Measurements from ENCODE around the gene GPC6.

The GPC6 gene

DNA sequence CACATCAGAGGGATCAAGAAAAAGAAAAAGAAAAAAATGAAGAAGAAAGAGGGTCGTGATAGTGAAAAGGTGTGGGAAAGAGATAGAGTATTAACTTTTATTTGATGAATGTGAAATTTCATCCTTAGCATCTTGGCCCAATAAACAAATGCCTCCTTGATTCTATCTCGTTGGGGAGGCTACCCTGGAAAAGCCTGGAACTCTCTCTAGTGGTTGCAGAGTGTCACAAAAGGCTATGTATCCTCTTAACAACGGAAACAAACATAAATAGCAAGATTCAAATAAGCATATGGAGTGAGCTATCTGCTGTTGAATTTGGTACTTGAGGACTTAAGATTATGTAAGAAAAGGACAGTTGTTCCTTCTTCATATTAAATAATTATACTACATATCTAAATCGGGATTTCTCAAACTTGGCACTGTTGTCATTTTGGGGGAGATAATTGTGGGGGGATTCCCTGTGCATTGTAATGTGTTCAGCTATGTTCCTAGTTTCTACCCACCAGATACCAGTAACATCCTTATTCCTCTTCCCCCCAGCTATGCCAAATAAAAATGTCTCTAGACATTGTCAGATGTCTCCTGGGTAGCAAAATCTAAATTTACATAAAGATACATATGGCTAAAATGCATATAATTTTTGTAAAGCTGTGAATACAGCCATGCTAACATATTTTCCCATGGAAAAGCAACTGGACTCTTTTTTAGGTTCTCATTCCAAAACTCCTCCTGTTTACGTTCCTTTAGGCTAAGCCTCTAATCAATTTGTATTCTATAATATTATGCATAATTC is 695.7 kb downstream of the GPC6 start:
- no peak for DNase-seq (ENCODE audit: low read depth in 2 of 2)

- DNase-seq (ENCODE audit: low read depth in 2 of 2), result no peak
These were observed 699.4 kb downstream of the GPC6 start for GRCh38 chr13:93925990-93926389.

GRCh38 chr13:93926425-93926824 is 699.8 kb downstream of the GPC6 start:
- DNase-seq (ENCODE audit: low read depth in 2 of 2), result no peak

DNA sequence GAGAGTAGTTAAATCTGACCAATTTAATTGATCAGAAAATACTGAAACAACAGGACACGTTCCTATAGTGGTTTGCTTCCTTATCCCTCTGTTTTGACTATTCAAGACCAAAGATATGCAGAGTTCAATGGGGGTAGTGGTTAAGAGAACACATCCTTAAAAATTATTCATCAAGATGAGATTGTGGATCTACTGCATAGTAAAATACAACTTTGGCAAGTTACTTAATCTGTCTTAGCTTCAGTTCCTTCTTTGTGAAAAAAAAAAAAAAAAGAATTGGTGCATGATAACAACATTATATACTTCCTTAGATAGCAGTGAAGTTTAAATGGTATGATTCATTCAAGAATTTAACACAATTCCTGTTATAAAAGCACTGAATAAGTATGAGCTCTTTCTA is 700.8 kb downstream of the GPC6 start:
- no peak for DNase-seq (ENCODE audit: low read depth in 2 of 2)

DNA sequence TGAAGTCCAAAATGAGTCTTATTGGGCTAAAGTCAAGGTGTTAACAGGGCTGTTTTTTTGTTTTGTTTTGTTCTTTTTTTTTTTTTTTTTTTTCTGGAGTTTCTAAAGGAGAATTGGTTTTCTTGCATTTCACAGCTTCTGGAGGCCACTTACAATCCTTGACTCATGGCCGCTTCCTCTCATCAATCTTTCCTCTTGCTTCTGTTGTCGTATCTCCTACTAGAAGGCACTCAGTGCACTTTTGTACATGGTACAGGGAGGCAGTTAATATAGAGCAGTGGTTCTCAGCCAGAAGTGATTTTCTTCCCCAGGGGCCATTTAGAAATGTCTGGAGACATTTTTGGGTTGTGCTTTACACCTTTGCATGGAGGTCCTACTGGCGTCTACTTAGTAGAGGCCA is 706.3 kb downstream of the GPC6 start:
- DNase-seq (ENCODE audit: low read depth in 2 of 2), result no peak

DNA sequence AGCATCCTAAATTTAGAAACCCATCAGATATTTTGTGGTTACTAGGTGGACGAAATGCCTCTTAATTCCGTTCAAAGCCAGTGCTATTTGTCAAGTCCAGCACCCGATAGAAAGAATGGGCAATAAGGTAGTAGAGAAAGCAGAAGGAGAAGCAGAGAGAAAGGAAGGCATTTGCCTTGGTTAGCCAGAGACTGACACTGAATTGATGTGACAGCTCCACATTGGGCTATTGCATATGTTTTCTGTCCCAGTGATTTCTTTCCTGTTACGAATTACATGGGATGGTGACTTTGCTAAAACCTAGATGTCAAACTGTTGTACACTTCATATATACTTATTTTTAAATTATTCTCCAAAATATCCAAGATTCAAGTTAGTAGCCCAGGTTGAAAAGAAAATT is 710.3 kb downstream of the GPC6 start:
- DNase-seq (ENCODE audit: low read depth in 2 of 2), result no peak

DNA sequence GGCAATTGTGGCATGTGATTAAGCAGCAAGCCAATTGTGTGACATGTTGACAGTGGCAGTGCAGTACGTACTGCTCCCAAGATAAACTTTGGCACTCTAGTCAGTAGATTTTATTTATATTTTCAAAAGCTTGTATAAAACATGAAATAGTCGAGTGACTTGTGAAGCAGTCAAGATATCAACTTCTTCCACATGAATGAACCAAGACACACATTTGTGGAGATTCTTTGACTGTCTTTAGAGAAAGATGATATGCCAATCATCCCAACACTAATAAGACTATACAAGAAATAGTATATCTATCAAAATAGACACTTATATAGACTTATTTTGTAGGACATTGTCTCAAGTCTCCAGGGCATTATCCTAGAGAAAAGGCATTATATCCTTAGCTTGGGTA is 714.8 kb downstream of the GPC6 start:
- DNase-seq (ENCODE audit: low read depth in 2 of 2), result no peak

DNA sequence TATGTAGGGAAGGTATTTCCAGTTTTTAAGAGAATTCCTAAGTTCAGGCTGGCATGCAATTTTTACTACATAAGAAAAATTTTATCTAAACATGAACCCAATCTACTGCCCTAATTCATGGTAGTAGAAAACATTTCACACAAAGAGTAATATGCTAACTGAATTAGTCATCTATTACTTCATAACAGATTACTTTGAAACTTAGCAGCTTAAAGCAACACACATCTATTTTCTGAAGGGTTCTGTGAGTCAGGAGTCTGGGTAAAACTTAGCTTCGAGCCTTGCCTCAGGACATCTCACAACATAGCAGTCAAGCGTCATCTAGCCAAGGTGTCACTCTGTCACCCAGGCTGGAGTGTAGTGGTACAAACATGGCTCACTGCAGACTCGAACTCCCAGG is 715.4 kb downstream of the GPC6 start:
- DNase-seq (ENCODE audit: low read depth in 2 of 2), result no peak

GRCh38 chr13:93945621-93946020 is 719.0 kb downstream of the GPC6 start:
- no peak for DNase-seq (ENCODE audit: low read depth in 2 of 2)

GRCh38 chr13:93946994-93947393 is 720.4 kb downstream of the GPC6 start:
- no peak for DNase-seq (ENCODE audit: low read depth in 2 of 2)

DNA sequence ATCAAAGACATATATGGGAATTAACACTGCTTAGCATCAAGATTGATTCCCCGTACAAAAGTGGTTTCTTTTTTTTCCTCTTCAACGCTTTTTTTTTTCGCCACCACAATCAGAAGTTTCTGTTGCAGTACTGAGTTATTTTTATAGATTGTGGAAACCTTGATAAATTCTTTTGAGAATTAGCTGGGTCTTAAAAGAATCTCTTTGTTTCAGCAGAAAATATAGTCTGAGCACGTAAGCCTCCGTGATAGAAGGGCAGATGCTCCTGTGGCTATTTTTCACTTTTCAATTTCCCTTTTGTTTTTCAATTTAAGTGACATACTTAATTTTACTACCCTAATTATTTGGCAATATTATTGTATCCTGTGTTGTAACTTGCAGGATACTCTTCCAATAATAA is 721.0 kb downstream of the GPC6 start:
- no peak for DNase-seq (ENCODE audit: low read depth in 2 of 2)

GRCh38 chr13:93948162-93948922 is 721.7 kb downstream of the GPC6 start:
- DNase-seq (ENCODE audit: low read depth in 2 of 2), result no peak

- DNase-seq (ENCODE audit: low read depth in 2 of 2), result no peak
These were observed 724.5 kb downstream of the GPC6 start for GRCh38 chr13:93951108-93951507.

- DNase-seq (ENCODE audit: low read depth in 2 of 2), result no peak
These were observed 725.3 kb downstream of the GPC6 start for GRCh38 chr13:93951951-93952350.

- no peak for DNase-seq (ENCODE audit: low read depth in 2 of 2)
These were observed 727.2 kb downstream of the GPC6 start for GRCh38 chr13:93953841-93954240.

- no peak for DNase-seq (ENCODE audit: low read depth in 2 of 2)
These were observed 729.3 kb downstream of the GPC6 start for GRCh38 chr13:93955904-93956303.

DNA sequence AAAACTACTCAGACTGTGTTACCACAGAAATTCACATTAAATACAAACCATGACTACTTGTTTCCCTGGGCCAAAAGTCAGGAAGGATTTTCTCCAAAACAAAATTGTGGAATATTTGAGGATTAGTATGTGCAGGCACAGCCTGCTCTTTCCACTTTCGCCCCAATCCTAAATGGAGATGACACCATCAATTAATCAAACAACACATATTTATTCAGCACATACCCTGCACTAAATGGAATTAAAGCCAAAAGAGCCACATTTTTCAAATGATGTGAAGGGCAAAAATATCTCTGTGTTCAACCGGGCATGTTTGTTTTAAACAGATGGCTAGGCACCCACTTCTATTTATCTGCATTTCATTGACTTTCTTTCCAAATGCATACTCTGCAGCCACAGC is 729.8 kb downstream of the GPC6 start:
- DNase-seq (ENCODE audit: low read depth in 2 of 2), result no peak

GRCh38 chr13:93957371-93957770 is 730.8 kb downstream of the GPC6 start:
- DNase-seq (ENCODE audit: low read depth in 2 of 2), result no peak

DNA sequence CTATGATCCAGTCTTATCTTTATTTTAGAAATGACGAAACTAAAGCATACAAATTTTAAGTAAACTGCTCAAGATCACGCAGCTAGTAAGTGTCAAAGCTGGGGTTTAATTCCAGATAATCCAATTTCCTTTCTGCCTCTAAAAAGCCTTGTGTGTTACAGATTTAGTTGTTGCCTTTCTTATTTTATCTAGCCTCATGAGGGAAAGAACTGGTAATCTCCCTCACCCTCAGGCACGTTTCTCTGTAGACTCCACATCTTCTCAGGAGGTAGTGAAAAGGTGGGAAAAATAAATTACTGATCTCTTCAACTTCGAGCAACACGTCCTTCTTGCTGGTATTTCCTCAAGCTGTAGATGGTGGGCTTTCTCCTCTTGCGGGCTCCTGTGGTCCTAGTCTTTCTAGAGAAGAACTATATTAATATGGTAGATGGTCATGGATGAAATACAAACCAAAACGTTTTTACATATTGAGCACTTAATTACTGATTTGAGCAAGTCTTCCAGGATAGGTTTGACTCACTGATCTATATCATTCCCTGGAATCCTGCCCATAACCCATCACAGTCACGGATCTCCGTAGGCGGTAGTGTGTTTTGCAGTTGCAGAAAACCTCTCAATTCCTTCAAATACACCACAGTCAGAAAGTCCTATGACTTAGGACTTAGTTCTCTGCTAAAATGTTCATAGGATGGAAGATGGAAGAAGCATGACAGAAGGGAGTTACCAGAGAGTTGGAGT is 733.4 kb downstream of the GPC6 start:
- no peak for DNase-seq (ENCODE audit: low read depth in 2 of 2)

- no peak for DNase-seq (ENCODE audit: low read depth in 2 of 2)
These were observed 736.9 kb downstream of the GPC6 start for GRCh38 chr13:93963266-93964145.

- no peak for DNase-seq (ENCODE audit: low read depth in 2 of 2)
These were observed 737.5 kb downstream of the GPC6 start for GRCh38 chr13:93964146-93964512.

- DNase-seq (ENCODE audit: low read depth in 2 of 2), result no peak
These were observed 739.0 kb downstream of the GPC6 start for GRCh38 chr13:93965587-93965986.

All from activated CD8-positive, alpha-beta memory T cell treated with anti-CD3 and anti-CD28 coated beads for 4 hours (primary cell).